PC-9 (cell line): ENCODE measurements around the gene SHCBP1.

Source experiments
- CTCF ChIP-seq: fragments of 200-600 bp; sonication (generic); conservative IDR thresholded peaks from 2 replicates; pipeline ENCODE4 v1.6.1; 2017; ENCODE audit warnings: mixed run types, antibody characterized with exemption, mild to moderate bottlenecking, moderate library complexity
- EZH2 ChIP-seq: fragments of 200-600 bp; sonication (generic); IDR thresholded peaks from 2 replicates; pipeline ENCODE4 v1.8.0; 2017; ENCODE audit warnings: antibody characterized with exemption, low read depth

- TF ChIP-seq CTCF (no peak), EZH2 (no peak)
These were observed 38.9 kb downstream of the SHCBP1 start for GRCh38 chr16:46582313-46582712.
